Measurements from ENCODE around the gene RNU6-9. TPM values are rescaled to one million over a fixed set of nuclear protein-coding genes. Genes with fewer than 3 reads are reported as not detected.
A peak's percentile ranks its signal among the peaks of the same experiment; 100 is the strongest.

Gene RNU6-9
- total RNA-seq, 1 donor: not detected

- TF ChIP-seq CTCF (IDR thresholded peaks at IDR 0.05; ENCODE audit: insufficient read depth, low read depth, low read length): no peak
- DNase-seq (ENCODE audit: low read depth): no peak
- no peak overlapping the region for H3K4me3 ChIP-seq (ENCODE audit: low read depth, low read length)
Observed at GRCh38 chr19:938233-938923, 45.1 kb downstream of the RNU6-9 start.

- no peak for DNase-seq (ENCODE audit: low read depth)
- H3K4me3 ChIP-seq (ENCODE audit: low read depth, low read length): no peak overlapping the region
- TF ChIP-seq CTCF (IDR thresholded peaks at IDR 0.05; ENCODE audit: insufficient read depth, low read depth, low read length): no peak
Observed at GRCh38 chr19:939439-939838, 46.2 kb downstream of the RNU6-9 start.

GRCh38 chr19:939922-940321 lies 46.6 kb downstream of the RNU6-9 start:
- no peak overlapping the region for H3K4me3 ChIP-seq (ENCODE audit: low read depth, low read length)
- TF ChIP-seq CTCF (IDR thresholded peaks at IDR 0.05; ENCODE audit: insufficient read depth, low read depth, low read length): no peak

GRCh38 chr19:940591-941291 lies 47.5 kb downstream of the RNU6-9 start:
- peak overlapping the region; percentile 12 for H3K4me3 ChIP-seq (ENCODE audit: low read depth, low read length)
- DNase-seq (ENCODE audit: low read depth): peak; percentile 86
- no peak for TF ChIP-seq CTCF (IDR thresholded peaks at IDR 0.05; ENCODE audit: insufficient read depth, low read depth, low read length)

More at GRCh38 chr19:939922-940321, 46.6 kb downstream of the RNU6-9 start:
- no peak for DNase-seq (ENCODE audit: low read depth)

GRCh38 chr19:941292-942132 lies 48.2 kb downstream of the RNU6-9 start:
- DNase-seq (ENCODE audit: low read depth): no peak
- peak overlapping the region; percentile 1 for H3K4me3 ChIP-seq (ENCODE audit: low read depth, low read length)
- TF ChIP-seq CTCF (IDR thresholded peaks at IDR 0.05; ENCODE audit: insufficient read depth, low read depth, low read length): no peak

- DNase-seq (ENCODE audit: low read depth): no peak
- no peak for TF ChIP-seq CTCF (IDR thresholded peaks at IDR 0.05; ENCODE audit: insufficient read depth, low read depth, low read length)
- H3K4me3 ChIP-seq (ENCODE audit: low read depth, low read length): no peak overlapping the region
Observed at GRCh38 chr19:942133-942645, 48.9 kb downstream of the RNU6-9 start.
